Right atrium auricular region (tissue), 2 donors: Measurements from ENCODE around the gene CARMIL1. TPM values are rescaled to one million over a fixed set of nuclear protein-coding genes. Genes with fewer than 3 reads are reported as not detected.

ENCODE experiments used
- DNase-seq: peaks from one replicate; pipeline ENCODE4 v3.0.0-alpha.2; 2019; ENCODE audit warnings: low spot score
- H3K27ac ChIP-seq, 2 donors: fragments of 200-600 bp; sonication (generic); 1 replicate in 1 of 2; 2 replicates in 1 of 2; pipeline ENCODE4 v1.5.1; 2016 to 2019
- H3K27me3 ChIP-seq, 2 donors: fragments of 200-600 bp; sonication (generic); one replicate each; pipeline versions ENCODE4 v1.5.1 to v1.6.0; 2017 to 2019
- H3K36me3 ChIP-seq: fragments of 200-600 bp; sonication (generic); one replicate; pipeline ENCODE4 v1.5.1; 2016
- H3K4me1 ChIP-seq, 2 donors: fragments of 200-600 bp; sonication (generic); one replicate each; pipeline versions ENCODE4 v1.5.1 to v1.6.0; 2017 to 2019
- H3K4me3 ChIP-seq, 2 donors: fragments of 200-600 bp; sonication (generic); 1 replicate in 1 of 2; 2 replicates in 1 of 2; pipeline ENCODE4 v1.5.1; 2017 to 2019; ENCODE audit warnings: mild to moderate bottlenecking in 1 of 2, moderate library complexity in 1 of 2
- H3K9me3 ChIP-seq, 2 donors: fragments of 200-600 bp; sonication (generic); one replicate each; pipeline ENCODE4 v1.5.1; 2019
- CTCF ChIP-seq, 2 donors: fragments of 200-600 bp; sonication (generic); IDR thresholded peaks; one replicate each; pipeline ENCODE4 v1.5.1; 2019; ENCODE audit warnings: antibody characterized with exemption in 2 of 2
- total RNA-seq, 2 donors: library from RNA; depleted of rRNA; stranded (reverse); fragments of >200 nt; gene quantifications; one replicate each; pipeline ENCODE4 v1.1.0, GENCODE V29; 2016

CARMIL1 gene
- total RNA-seq, 2 donors from 2014 or later = 7.9 to 29.4 TPM

- H3K36me3 ChIP-seq = peaks cover 11% of the 10 kb centered on the region
Observed at GRCh38 chr6:25536781-25537180, 257.6 kb downstream of the CARMIL1 start.

GRCh38 chr6:25537349-25538018 is 258.3 kb downstream of the CARMIL1 start:
- no peaks in the 10 kb centered on the region for H3K27me3 ChIP-seq
- H3K4me1 ChIP-seq = no peaks in the 10 kb centered on the region
- H3K9me3 ChIP-seq = no peaks in the 10 kb centered on the region
- H3K4me3 ChIP-seq = no peak overlapping the region
- TF ChIP-seq CTCF (IDR thresholded peaks at IDR 0.05) = no peak
- H3K27ac ChIP-seq = no peak overlapping the region
- peaks cover 11% of the 10 kb centered on the region for H3K36me3 ChIP-seq
- no peak for DNase-seq

More at GRCh38 chr6:25536781-25537180, 257.6 kb downstream of the CARMIL1 start:
- H3K27me3 ChIP-seq = no peaks in the 10 kb centered on the region
- no peaks in the 10 kb centered on the region for H3K9me3 ChIP-seq
- no peak overlapping the region for H3K27ac ChIP-seq
- H3K4me3 ChIP-seq = no peak overlapping the region
- H3K4me1 ChIP-seq = no peaks in the 10 kb centered on the region
- DNase-seq = no peak
- no peak for TF ChIP-seq CTCF (IDR thresholded peaks at IDR 0.05)

DNA sequence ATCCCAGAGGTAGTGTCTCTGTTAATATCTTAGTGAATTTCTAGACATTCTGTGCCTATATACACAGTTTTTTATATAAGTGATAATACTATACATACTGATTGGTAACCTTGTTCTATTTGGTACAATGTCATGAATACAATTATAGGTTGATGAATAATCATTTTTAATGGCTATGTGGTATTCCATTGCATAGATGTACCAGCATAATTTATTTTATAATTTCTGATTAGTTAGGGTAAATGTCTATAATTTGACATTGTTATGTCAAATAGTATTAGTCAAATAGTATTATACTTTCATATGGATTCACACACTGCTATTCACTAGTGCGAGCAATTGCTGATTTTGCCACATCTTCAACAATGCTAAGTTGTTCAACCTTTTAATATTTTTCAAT is 262.1 kb downstream of the CARMIL1 start:
- no peak for DNase-seq
- Histone ChIP-seq H3K4me1 (no peaks in the 10 kb centered on the region), H3K36me3 (peaks cover 11% of the 10 kb centered on the region), H3K27me3 (no peaks in the 10 kb centered on the region), H3K27ac (no peak overlapping the region), H3K9me3 (no peaks in the 10 kb centered on the region), H3K4me3 (no peak overlapping the region)
- TF ChIP-seq CTCF (IDR thresholded peaks at IDR 0.05) = no peak

- TF ChIP-seq CTCF (IDR thresholded peaks at IDR 0.05) = no peak
- DNase-seq = no peak
- no peaks in the 10 kb centered on the region for H3K4me1 ChIP-seq
- peaks cover 11% of the 10 kb centered on the region for H3K36me3 ChIP-seq
- H3K27ac ChIP-seq = no peak overlapping the region
- no peak overlapping the region for H3K4me3 ChIP-seq
- H3K27me3 ChIP-seq = no peaks in the 10 kb centered on the region
- H3K9me3 ChIP-seq = no peaks in the 10 kb centered on the region
Observed at GRCh38 chr6:25542984-25543910, 264.1 kb downstream of the CARMIL1 start.

- no peak overlapping the region for H3K27ac ChIP-seq
- H3K27me3 ChIP-seq = no peaks in the 10 kb centered on the region
- H3K36me3 ChIP-seq = peaks cover 9% of the 10 kb centered on the region
- H3K4me1 ChIP-seq = no peaks in the 10 kb centered on the region
- no peak for DNase-seq
- TF ChIP-seq CTCF (IDR thresholded peaks at IDR 0.05) = no peak
- H3K4me3 ChIP-seq = no peak overlapping the region
- no peaks in the 10 kb centered on the region for H3K9me3 ChIP-seq
Observed at GRCh38 chr6:25544833-25545232, 265.7 kb downstream of the CARMIL1 start.
